Skeletal muscle satellite cell (primary cell): ENCODE data around the gene HIF1A.

Experiments used
- H3K27me3 ChIP-seq: 2 replicates; pipeline ENCODE4 v1.7.0; 2013; ENCODE audit warnings: low read length; ENCODE audit not compliant: control insufficient read depth, insufficient read depth
- H3K36me3 ChIP-seq: 2 replicates; pipeline ENCODE4 v1.7.0; 2013; ENCODE audit warnings: mild to moderate bottlenecking, control low read depth, low read length; ENCODE audit not compliant: insufficient read depth
- H3K4me1 ChIP-seq: 2 replicates; pipeline ENCODE4 v1.7.0; 2013; ENCODE audit warnings: low read length; ENCODE audit not compliant: control insufficient read depth, insufficient read depth
- H3K4me2 ChIP-seq: 2 replicates; pipeline ENCODE4 v1.7.0; 2013; ENCODE audit warnings: mild to moderate bottlenecking, low read length
- H3K4me3 ChIP-seq: 2 replicates; pipeline ENCODE4 v1.7.0; 2013; ENCODE audit warnings: low read length
- H3K9ac ChIP-seq: 2 replicates; pipeline ENCODE4 v1.7.0; 2013; ENCODE audit warnings: mild to moderate bottlenecking, low read depth, low read length, moderate library complexity
- H3K9me3 ChIP-seq: replicated peaks from 2 replicates; pipeline ENCODE4 v1.7.0; 2013; ENCODE audit warnings: mild to moderate bottlenecking, control low read depth, low read length

Gene HIF1A

GRCh38 chr14:61677479-61677878 lies 17.8 kb upstream of the HIF1A start:
- Histone ChIP-seq H3K4me1 (no peaks in the 10 kb centered on the region), H3K4me2 (no peak overlapping the region), H3K9me3 (no peaks in the 10 kb centered on the region), H3K27me3 (no peaks in the 10 kb centered on the region), H3K36me3 (no peaks in the 10 kb centered on the region), H3K9ac (no peak overlapping the region), H3K4me3 (no peak overlapping the region)

- no peaks in the 10 kb centered on the region for H3K9me3 ChIP-seq
- no peak overlapping the region for H3K9ac ChIP-seq
- no peaks in the 10 kb centered on the region for H3K4me1 ChIP-seq
- H3K27me3 ChIP-seq: no peaks in the 10 kb centered on the region
- no peak overlapping the region for H3K4me2 ChIP-seq
- no peaks in the 10 kb centered on the region for H3K36me3 ChIP-seq
- H3K4me3 ChIP-seq: no peak overlapping the region
Observed at GRCh38 chr14:61678975-61679374, 16.3 kb upstream of the HIF1A start.

DNA sequence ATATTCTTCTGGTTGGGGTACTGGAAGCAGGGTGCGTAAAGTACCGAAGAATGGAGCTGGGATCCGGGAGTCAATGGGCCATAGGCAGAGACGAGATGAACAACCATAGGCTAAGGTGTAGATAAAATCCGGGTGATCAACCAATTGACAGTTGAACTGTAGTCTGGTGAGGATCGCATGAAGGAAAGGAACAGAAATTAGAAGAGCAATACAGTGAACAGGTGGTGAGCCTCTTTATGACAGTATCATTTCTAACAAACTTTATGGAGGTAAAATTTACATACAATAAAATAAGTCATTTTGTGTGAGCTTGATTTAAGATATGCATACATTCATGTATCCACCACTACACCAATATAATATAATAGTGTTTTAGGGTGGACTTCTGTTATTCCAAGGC lies 13.9 kb upstream of the HIF1A start:
- Histone ChIP-seq H3K27me3 (no peaks in the 10 kb centered on the region), H3K4me3 (no peak overlapping the region), H3K9me3 (no peaks in the 10 kb centered on the region), H3K4me1 (no peaks in the 10 kb centered on the region), H3K9ac (no peak overlapping the region), H3K36me3 (no peaks in the 10 kb centered on the region), H3K4me2 (no peak overlapping the region)

- H3K9ac ChIP-seq: no peak overlapping the region
- no peaks in the 10 kb centered on the region for H3K36me3 ChIP-seq
- no peak overlapping the region for H3K4me3 ChIP-seq
Observed at GRCh38 chr14:61683108-61683507, 12.2 kb upstream of the HIF1A start.

GRCh38 chr14:61690039-61690438 lies 5.3 kb upstream of the HIF1A start:
- H3K4me2 ChIP-seq: no peak overlapping the region
- no peaks in the 10 kb centered on the region for H3K9me3 ChIP-seq
- H3K4me3 ChIP-seq: no peak overlapping the region
- H3K36me3 ChIP-seq: no peaks in the 10 kb centered on the region
- H3K4me1 ChIP-seq: peaks cover 13% of the 10 kb centered on the region
- no peaks in the 10 kb centered on the region for H3K27me3 ChIP-seq
- H3K9ac ChIP-seq: no peak overlapping the region

More at GRCh38 chr14:61683108-61683507, 12.2 kb upstream of the HIF1A start:
- Histone ChIP-seq H3K4me2 (no peak overlapping the region), H3K9me3 (no peaks in the 10 kb centered on the region), H3K27me3 (no peaks in the 10 kb centered on the region), H3K4me1 (no peaks in the 10 kb centered on the region)

DNA sequence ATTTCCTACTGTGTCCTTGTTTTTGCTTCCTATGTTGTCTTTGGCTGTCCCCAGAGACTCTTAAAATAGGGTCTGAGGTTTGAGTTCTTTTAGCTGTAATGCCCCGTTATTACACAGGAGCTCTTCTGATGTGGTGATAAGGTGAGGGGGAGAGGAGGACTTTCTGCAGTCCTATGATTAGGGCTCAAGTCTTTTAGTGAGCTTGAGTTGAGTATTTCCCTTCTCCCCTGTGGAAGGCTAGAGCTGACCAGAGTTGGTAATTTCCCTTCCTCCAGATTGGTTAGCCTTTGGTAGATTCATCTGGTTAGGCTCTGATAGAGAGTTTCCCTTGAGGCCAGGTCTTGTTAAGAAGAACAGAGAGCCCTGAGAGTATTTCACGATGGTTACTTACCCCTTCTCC lies 4.3 kb upstream of the HIF1A start:
- Histone ChIP-seq H3K9me3 (no peaks in the 10 kb centered on the region), H3K4me2 (no peak overlapping the region), H3K4me3 (no peak overlapping the region), H3K9ac (no peak overlapping the region), H3K4me1 (peaks cover 13% of the 10 kb centered on the region), H3K27me3 (no peaks in the 10 kb centered on the region), H3K36me3 (peaks cover 3% of the 10 kb centered on the region)

- no peaks in the 10 kb centered on the region for H3K27me3 ChIP-seq
- no peak overlapping the region for H3K4me3 ChIP-seq
- H3K4me1 ChIP-seq: peaks cover 13% of the 10 kb centered on the region
- H3K9me3 ChIP-seq: no peaks in the 10 kb centered on the region
- H3K9ac ChIP-seq: peak overlapping the region; percentile 22
- H3K4me2 ChIP-seq: no peak overlapping the region
- H3K36me3 ChIP-seq: peaks cover 8% of the 10 kb centered on the region
Observed at GRCh38 chr14:61691495-61691894, 3.8 kb upstream of the HIF1A start.

GRCh38 chr14:61694039-61694438 lies 1.3 kb upstream of the HIF1A start:
- H3K9me3 ChIP-seq: no peaks in the 10 kb centered on the region
- H3K4me1 ChIP-seq: peaks cover 13% of the 10 kb centered on the region
- peak overlapping the region; percentile 83 for H3K9ac ChIP-seq
- no peak overlapping the region for H3K4me3 ChIP-seq
- peaks cover 32% of the 10 kb centered on the region for H3K36me3 ChIP-seq
- peak overlapping the region; percentile 92 for H3K4me2 ChIP-seq
- no peaks in the 10 kb centered on the region for H3K27me3 ChIP-seq

DNA sequence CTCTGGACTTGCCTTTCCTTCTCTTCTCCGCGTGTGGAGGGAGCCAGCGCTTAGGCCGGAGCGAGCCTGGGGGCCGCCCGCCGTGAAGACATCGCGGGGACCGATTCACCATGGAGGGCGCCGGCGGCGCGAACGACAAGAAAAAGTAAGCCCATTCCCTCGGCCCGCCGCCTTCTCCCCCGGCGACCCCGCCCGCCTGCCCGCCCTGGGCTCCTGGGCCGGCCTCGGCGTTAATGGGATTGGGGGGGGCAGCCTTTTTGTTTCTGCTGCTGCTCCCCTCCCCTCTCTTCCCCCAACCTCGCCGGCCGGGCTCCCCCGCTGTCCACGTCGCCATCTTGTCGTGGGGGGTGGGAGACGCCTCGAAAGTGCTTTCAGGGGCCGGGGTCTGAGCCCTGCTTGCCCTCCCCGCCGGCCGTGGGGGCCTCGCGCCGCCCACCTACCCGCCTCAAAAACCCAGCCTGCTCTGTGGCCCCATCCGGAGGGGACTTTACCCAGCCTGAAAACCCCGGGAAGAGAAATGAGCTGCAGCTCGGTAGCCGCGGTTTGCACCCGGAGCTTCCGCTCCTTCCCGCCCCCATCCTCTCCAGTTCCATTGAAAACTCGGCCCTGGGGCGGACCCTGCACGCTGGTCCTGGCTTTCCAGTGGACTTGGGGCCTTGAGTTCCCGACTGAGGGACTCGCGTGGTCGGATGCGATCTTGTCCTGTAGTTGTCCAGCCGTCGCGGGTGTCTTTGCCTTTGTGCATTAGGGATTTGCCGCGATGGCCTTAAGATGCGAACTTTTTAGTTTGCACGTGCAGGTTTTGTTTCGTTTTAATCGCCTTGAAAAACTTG lies 598 bp downstream of the HIF1A start:
- Histone ChIP-seq H3K36me3 (peaks cover 38% of the 10 kb centered on the region), H3K9ac (peak overlapping the region; percentile 98), H3K9me3 (no peaks in the 10 kb centered on the region), H3K4me2 (peak overlapping the region; percentile 78), H3K4me1 (peaks cover 11% of the 10 kb centered on the region), H3K27me3 (no peaks in the 10 kb centered on the region), H3K4me3 (peak overlapping the region; percentile 86)

- Histone ChIP-seq H3K9me3 (no peaks in the 10 kb centered on the region), H3K4me3 (peak overlapping the region; percentile 86), H3K4me2 (peak overlapping the region; percentile 78), H3K9ac (peak overlapping the region; percentile 98), H3K27me3 (no peaks in the 10 kb centered on the region), H3K4me1 (peaks cover 9% of the 10 kb centered on the region), H3K36me3 (peaks cover 42% of the 10 kb centered on the region)
Observed at GRCh38 chr14:61696753-61697318, 1.5 kb downstream of the HIF1A start.

- Histone ChIP-seq H3K36me3 (peaks cover 42% of the 10 kb centered on the region), H3K4me3 (peak overlapping the region; percentile 86), H3K4me2 (peak overlapping the region; percentile 78), H3K9ac (peak overlapping the region; percentile 98), H3K9me3 (no peaks in the 10 kb centered on the region), H3K4me1 (peaks cover 15% of the 10 kb centered on the region), H3K27me3 (no peaks in the 10 kb centered on the region)
Observed at GRCh38 chr14:61698206-61698980, 3.1 kb downstream of the HIF1A start.
